OCI-LY1 (cell line): ENCODE data around the gene COL16A1.

ENCODE experiments used
- H2AFZ ChIP-seq: fragments of 200-600 bp; sonication (generic), shearing (Covaris generic); 2 replicates; pipeline ENCODE4 v1.6.0; 2014; ENCODE audit warnings: antibody characterized with exemption, mild to moderate bottlenecking, low read length
- H3F3A ChIP-seq: fragments of 200-600 bp; sonication (generic), shearing (Covaris generic); 2 replicates; pipeline ENCODE4 v1.6.0; 2014; ENCODE audit warnings: mild to moderate bottlenecking, antibody characterized with exemption, low read length, moderate library complexity; ENCODE audit not compliant: insufficient read depth
- H3K27ac ChIP-seq: fragments of 200-600 bp; sonication (generic); 2 replicates; pipeline ENCODE4 v1.5.1; 2014; ENCODE audit warnings: low read length, mixed run types, mild to moderate bottlenecking, low read depth; ENCODE audit not compliant: poor library complexity, severe bottlenecking
- H3K27me3 ChIP-seq: fragments of 200-600 bp; sonication (generic); 2 replicates; pipeline ENCODE4 v1.6.0; 2014; ENCODE audit warnings: antibody characterized with exemption, mild to moderate bottlenecking, low read length, moderate library complexity; ENCODE audit not compliant: insufficient read depth
- H3K36me3 ChIP-seq: fragments of 200-600 bp; sonication (generic); 2 replicates; pipeline ENCODE4 v1.6.1; 2014; ENCODE audit warnings: mild to moderate bottlenecking, antibody characterized with exemption, low read length, moderate library complexity, mixed read lengths; ENCODE audit not compliant: insufficient read depth
- H3K4me1 ChIP-seq: fragments of 200-600 bp; sonication (generic); 2 replicates; pipeline ENCODE4 v1.5.1; 2014; ENCODE audit warnings: mild to moderate bottlenecking, low read length, moderate library complexity; ENCODE audit not compliant: insufficient read depth, severe bottlenecking
- H3K4me2 ChIP-seq: fragments of 200-600 bp; sonication (generic), shearing (Covaris generic); 2 replicates; pipeline ENCODE4 v1.6.1; 2014; ENCODE audit warnings: low read length
- H3K4me3 ChIP-seq: fragments of 200-600 bp; sonication (generic); 2 replicates; pipeline ENCODE4 v1.5.1; 2014; ENCODE audit warnings: low read length, low read depth, mild to moderate bottlenecking, mixed read lengths; ENCODE audit not compliant: poor library complexity, severe bottlenecking
- H3K79me2 ChIP-seq: fragments of 200-600 bp; shearing (Covaris generic); 2 replicates; pipeline ENCODE4 v1.6.1; 2016; ENCODE audit warnings: mixed run types, low read length, mixed read lengths; ENCODE audit not compliant: insufficient read depth
- H3K9ac ChIP-seq: fragments of 200-600 bp; sonication (generic), shearing (Covaris generic); 2 replicates; pipeline ENCODE4 v1.6.1; 2014; ENCODE audit warnings: mild to moderate bottlenecking, low read length, mixed read lengths
- H3K9me2 ChIP-seq: fragments of 200-600 bp; sonication (generic), shearing (Covaris generic); 2 replicates; pipeline ENCODE4 v1.6.1; 2014; ENCODE audit warnings: low read depth, mild to moderate bottlenecking, low read length, mixed read lengths
- H3K9me3 ChIP-seq: fragments of 200-600 bp; shearing (Covaris generic); 2 replicates; pipeline ENCODE4 v1.6.1; 2014; ENCODE audit warnings: low read length, mixed read lengths
- H4K20me1 ChIP-seq: fragments of 200-600 bp; sonication (generic), shearing (Covaris generic); 2 replicates; pipeline ENCODE4 v1.6.0; 2016; ENCODE audit warnings: mild to moderate bottlenecking, low read length; ENCODE audit not compliant: insufficient read depth
- EZH2 ChIP-seq: fragments of 200-600 bp; sonication (generic), shearing (Covaris generic); IDR thresholded peaks from 2 replicates; pipeline ENCODE4 v1.8.0; 2017; ENCODE audit warnings: borderline replicate concordance, mixed run types, mild to moderate bottlenecking, antibody characterized with exemption, low read length, moderate library complexity, mixed read lengths
- TF ChIP-seq, protein P1 (sequence below): fragments of 200-600 bp; sonication (generic), shearing (Covaris generic); IDR thresholded peaks from 2 replicates; pipeline ENCODE4 v1.5.1; 2017; ENCODE audit warnings: mild to moderate bottlenecking, antibody characterized with exemption, low read length, moderate library complexity, mixed read lengths

The COL16A1 gene

DNA sequence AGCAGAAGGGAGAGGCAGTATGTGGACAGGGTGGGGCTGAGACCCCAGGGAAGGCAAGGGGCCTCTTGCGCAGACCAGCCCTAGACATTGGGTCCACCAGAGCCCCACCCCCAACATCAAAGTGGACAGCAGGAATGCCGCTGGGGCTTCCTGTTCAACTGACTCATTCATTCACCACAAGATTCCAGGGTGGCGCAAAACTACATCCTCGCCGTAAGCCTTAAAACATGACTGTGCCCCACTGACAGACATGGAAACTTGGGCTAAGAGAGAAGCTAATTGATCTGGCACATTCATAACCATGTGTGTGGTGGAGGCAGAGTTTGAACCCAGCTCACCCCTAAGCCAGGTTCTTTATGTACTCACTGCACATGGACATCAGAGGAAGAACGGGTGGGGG, 14.0 kb downstream of the COL16A1 start:
- no peaks in the 10 kb centered on the region for H3K36me3 ChIP-seq
- no peak overlapping the region for H3K9ac ChIP-seq
- no peaks in the 10 kb centered on the region for H3K4me1 ChIP-seq
- no peaks in the 10 kb centered on the region for H3K9me2 ChIP-seq
- H2AFZ ChIP-seq: no peak overlapping the region
- no peak overlapping the region for H3K4me3 ChIP-seq
- peaks cover 4% of the 10 kb centered on the region; the same call in 1 of the 2 replicates for H3K27me3 ChIP-seq
- no peaks in the 10 kb centered on the region for H3F3A ChIP-seq
- no peaks in the 10 kb centered on the region for H3K9me3 ChIP-seq
- H3K27ac ChIP-seq: no peak overlapping the region
- H3K79me2 ChIP-seq: no peaks in the 10 kb centered on the region
- no peaks in the 10 kb centered on the region for H4K20me1 ChIP-seq
- no peak overlapping the region for H3K4me2 ChIP-seq
- TF ChIP-seq, protein P1, sequence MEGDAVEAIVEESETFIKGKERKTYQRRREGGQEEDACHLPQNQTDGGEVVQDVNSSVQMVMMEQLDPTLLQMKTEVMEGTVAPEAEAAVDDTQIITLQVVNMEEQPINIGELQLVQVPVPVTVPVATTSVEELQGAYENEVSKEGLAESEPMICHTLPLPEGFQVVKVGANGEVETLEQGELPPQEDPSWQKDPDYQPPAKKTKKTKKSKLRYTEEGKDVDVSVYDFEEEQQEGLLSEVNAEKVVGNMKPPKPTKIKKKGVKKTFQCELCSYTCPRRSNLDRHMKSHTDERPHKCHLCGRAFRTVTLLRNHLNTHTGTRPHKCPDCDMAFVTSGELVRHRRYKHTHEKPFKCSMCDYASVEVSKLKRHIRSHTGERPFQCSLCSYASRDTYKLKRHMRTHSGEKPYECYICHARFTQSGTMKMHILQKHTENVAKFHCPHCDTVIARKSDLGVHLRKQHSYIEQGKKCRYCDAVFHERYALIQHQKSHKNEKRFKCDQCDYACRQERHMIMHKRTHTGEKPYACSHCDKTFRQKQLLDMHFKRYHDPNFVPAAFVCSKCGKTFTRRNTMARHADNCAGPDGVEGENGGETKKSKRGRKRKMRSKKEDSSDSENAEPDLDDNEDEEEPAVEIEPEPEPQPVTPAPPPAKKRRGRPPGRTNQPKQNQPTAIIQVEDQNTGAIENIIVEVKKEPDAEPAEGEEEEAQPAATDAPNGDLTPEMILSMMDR: no peak
- no peak for TF ChIP-seq EZH2

DNA sequence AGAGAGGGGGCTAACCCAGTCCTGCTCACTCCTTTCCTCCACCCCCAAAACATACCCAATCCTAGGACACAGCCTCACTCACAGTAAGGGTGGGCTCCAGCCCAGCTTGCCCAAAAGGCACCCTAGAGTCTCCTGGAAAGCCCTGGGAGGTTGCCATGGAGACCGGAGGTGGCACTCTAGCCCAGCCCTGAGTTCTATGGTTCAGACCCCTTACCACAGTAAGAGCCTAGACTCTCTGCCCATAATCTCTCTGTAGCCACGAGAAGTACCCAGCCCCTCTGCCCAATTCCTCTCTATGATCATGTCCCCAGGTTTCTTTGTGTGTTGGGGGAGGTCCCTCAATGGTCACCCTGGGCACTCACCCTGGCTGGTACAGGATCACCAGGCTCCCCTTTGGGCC, 14.4 kb downstream of the COL16A1 start:
- Histone ChIP-seq H3K27ac (no peak overlapping the region), H3K4me1 (no peaks in the 10 kb centered on the region), H3K79me2 (no peaks in the 10 kb centered on the region), H3K27me3 (peaks cover 4% of the 10 kb centered on the region; the same call in 1 of the 2 replicates), H3K9me2 (no peaks in the 10 kb centered on the region), H4K20me1 (no peaks in the 10 kb centered on the region), H3K4me2 (no peak overlapping the region), H3K9ac (no peak overlapping the region), H3K4me3 (no peak overlapping the region), H3K36me3 (no peaks in the 10 kb centered on the region), H3K9me3 (no peaks in the 10 kb centered on the region), H2AFZ (no peak overlapping the region), H3F3A (no peaks in the 10 kb centered on the region)
- TF ChIP-seq, protein P1: no peak
- TF ChIP-seq EZH2: no peak

DNA sequence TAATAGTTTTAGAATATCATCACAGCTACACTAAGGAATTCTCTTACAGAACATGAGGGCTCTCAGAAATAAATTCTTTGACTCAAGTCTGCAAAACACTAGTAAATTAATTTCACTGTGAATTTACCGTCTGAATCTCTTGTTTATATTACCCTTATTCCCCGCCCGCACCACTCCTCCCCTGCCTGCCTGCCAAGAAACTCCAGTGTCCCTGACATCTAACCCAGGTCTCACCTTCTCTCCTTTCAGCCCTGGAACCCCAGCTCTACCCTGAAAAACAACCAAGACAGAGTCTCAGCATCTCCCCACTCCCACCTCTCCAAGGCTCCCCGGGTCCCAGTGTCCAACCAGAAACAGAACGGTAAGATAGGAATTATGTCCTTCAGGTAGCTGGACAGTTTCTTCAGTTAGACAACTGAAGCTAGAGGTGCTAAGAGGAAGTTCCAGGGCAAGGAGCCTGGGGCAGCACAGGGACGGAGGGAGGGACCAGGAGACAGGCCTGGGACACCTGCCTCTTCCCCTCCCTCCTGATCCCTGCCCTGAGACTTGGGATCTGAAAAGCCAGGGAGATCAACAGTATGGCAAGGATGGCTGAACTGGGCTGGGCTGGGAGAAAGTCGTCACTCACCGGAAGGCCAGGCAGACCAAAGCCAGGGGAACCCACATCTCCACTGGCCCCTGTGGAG, 15.4 kb downstream of the COL16A1 start:
- no peaks in the 10 kb centered on the region for H3K79me2 ChIP-seq
- H3K9ac ChIP-seq: no peak overlapping the region
- no peaks in the 10 kb centered on the region for H3K9me3 ChIP-seq
- H2AFZ ChIP-seq: no peak overlapping the region
- no peak overlapping the region for H3K4me2 ChIP-seq
- H3K27me3 ChIP-seq: peaks cover 4% of the 10 kb centered on the region; the same call in 1 of the 2 replicates
- no peaks in the 10 kb centered on the region for H3K4me1 ChIP-seq
- no peaks in the 10 kb centered on the region for H3K9me2 ChIP-seq
- TF ChIP-seq, protein P1: no peak
- no peak for TF ChIP-seq EZH2
- no peaks in the 10 kb centered on the region for H3K36me3 ChIP-seq
- no peaks in the 10 kb centered on the region for H3F3A ChIP-seq
- no peak overlapping the region for H3K4me3 ChIP-seq
- H4K20me1 ChIP-seq: no peaks in the 10 kb centered on the region
- no peak overlapping the region for H3K27ac ChIP-seq
